Tibial artery (tissue), 4 donors: ENCODE data around the gene ZFP69B.

ENCODE experiments used
- DNase-seq, 2 donors: peaks; one replicate each; pipeline ENCODE4 v3.0.0-alpha.2; 2019
- H3K27ac ChIP-seq, 2 donors: fragments of 200-600 bp; sonication (generic) in 1 of 2; 1 replicate in 1 of 2; 2 replicates in 1 of 2; pipeline ENCODE4 v1.5.1; 2018 to 2019; ENCODE audit warnings: mild to moderate bottlenecking in 1 of 2
- H3K27me3 ChIP-seq, 2 donors: fragments of 200-600 bp; sonication (generic) in 1 of 2; one replicate each; pipeline versions ENCODE4 v1.5.1 to v1.6.0; 2016 to 2019
- H3K36me3 ChIP-seq, 3 donors: fragments of 200-600 bp; sonication (generic) in 2 of 3; one replicate each; pipeline ENCODE4 v1.5.1; 2016 to 2019; ENCODE audit warnings: mild to moderate bottlenecking in 2 of 3
- H3K4me1 ChIP-seq, 4 donors: fragments of 200-600 bp; sonication (generic) in 2 of 4; 1 replicate in 3 of 4; 2 replicates in 1 of 4; pipeline ENCODE4 v1.5.1; 2016 to 2019
- H3K4me3 ChIP-seq, 2 donors: fragments of 200-600 bp; sonication (generic) in 1 of 2; 1 replicate in 1 of 2; 2 replicates in 1 of 2; pipeline ENCODE4 v1.5.1; 2018 to 2019; ENCODE audit warnings: mild to moderate bottlenecking in 2 of 2
- H3K9me3 ChIP-seq, 3 donors: fragments of 200-600 bp; sonication (generic) in 1 of 3; one replicate each; pipeline ENCODE4 v1.5.1; 2016 to 2019
- CTCF ChIP-seq, 2 experiments: fragments of 200-600 bp in 1 of 2; fragments of 450-650 bp in 1 of 2; IDR thresholded peaks; one replicate each; pipeline ENCODE4 v1.5.1; 2017 to 2019; ENCODE audit warnings: antibody characterized with exemption in 2 of 2, mild to moderate bottlenecking in 1 of 2, moderate library complexity in 1 of 2
- intact Hi-C: fragments of 100-400 bp; cut with DNase I; formaldehyde crosslinking; loops from one replicate; pipeline ENCODE4 v1.15.0; 2023; ENCODE audit warnings: low total_unique reads

ZFP69B gene

GRCh38 chr1:40438391-40439015 lies 11.8 kb upstream of the ZFP69B start:
- H3K9me3 ChIP-seq: no peaks in the 10 kb centered on the region
- no peaks in the 10 kb centered on the region for H3K36me3 ChIP-seq
- H3K4me1 ChIP-seq: no peaks in the 10 kb centered on the region
- no peak overlapping the region for H3K4me3 ChIP-seq
- no peak for DNase-seq
- H3K27me3 ChIP-seq: no peaks in the 10 kb centered on the region
- no peak overlapping the region for H3K27ac ChIP-seq
- peak; percentile 45 to 54 for TF ChIP-seq CTCF (IDR thresholded peaks at IDR 0.05)
- intact Hi-C loops: no loop called here

- Histone ChIP-seq H3K4me3 (no peak overlapping the region), H3K27me3 (no peaks in the 10 kb centered on the region), H3K27ac (no peak overlapping the region), H3K4me1 (no peaks in the 10 kb centered on the region), H3K9me3 (no peaks in the 10 kb centered on the region), H3K36me3 (no peaks in the 10 kb centered on the region)
- DNase-seq: no peak
- TF ChIP-seq CTCF (IDR thresholded peaks at IDR 0.05): no peak
- intact Hi-C loops: no loop called here
Measured at GRCh38 chr1:40439247-40439646, 11.0 kb upstream of the ZFP69B start.

- no peaks in the 10 kb centered on the region for H3K9me3 ChIP-seq
- H3K4me1 ChIP-seq: peaks cover 0 to 8% (median 3%) of the 10 kb centered on the region in 4 donors
- no peak for DNase-seq
- no peak for TF ChIP-seq CTCF (IDR thresholded peaks at IDR 0.05)
- peaks cover 0 to 4% (median 0%) of the 10 kb centered on the region in 3 donors for H3K36me3 ChIP-seq
- intact Hi-C loops: no loop called here
- H3K27me3 ChIP-seq: no peaks in the 10 kb centered on the region
- peak overlapping the region; percentile 67 to 71 for H3K4me3 ChIP-seq
- peak overlapping the region; percentile 83 to 85 for H3K27ac ChIP-seq
Measured at GRCh38 chr1:40450495-40451237, 390 bp downstream of the ZFP69B start.

- peaks cover 0 to 4% (median 0%) of the 10 kb centered on the region in 3 donors for H3K36me3 ChIP-seq
- TF ChIP-seq CTCF (IDR thresholded peaks at IDR 0.05): no peak
- peaks cover 0 to 8% (median 3%) of the 10 kb centered on the region in 4 donors for H3K4me1 ChIP-seq
- DNase-seq: no peak
- intact Hi-C loops: no loop called here
- no peaks in the 10 kb centered on the region for H3K27me3 ChIP-seq
- H3K4me3 ChIP-seq: peak overlapping the region in 1 of 2 donors; percentile 71
- peak overlapping the region; percentile 83 to 85 for H3K27ac ChIP-seq
- H3K9me3 ChIP-seq: peaks cover 0 to 3% (median 0%) of the 10 kb centered on the region in 3 donors
Measured at GRCh38 chr1:40451238-40451585, 936 bp downstream of the ZFP69B start.

GRCh38 chr1:40454873-40455272 lies 4.6 kb downstream of the ZFP69B start:
- no peak for DNase-seq
- no peak for TF ChIP-seq CTCF (IDR thresholded peaks at IDR 0.05)
- intact Hi-C loops: no loop called here
- H3K4me3 ChIP-seq: no peak overlapping the region
- no peaks in the 10 kb centered on the region for H3K27me3 ChIP-seq
- peaks cover 31 to 39% (median 34%) of the 10 kb centered on the region in 3 donors for H3K36me3 ChIP-seq
- H3K9me3 ChIP-seq: peaks cover 5 to 38% (median 20%) of the 10 kb centered on the region in 3 donors
- peaks cover 0 to 6% (median 3%) of the 10 kb centered on the region in 4 donors for H3K4me1 ChIP-seq
- no peak overlapping the region for H3K27ac ChIP-seq
